Peyer's patch (tissue), 4 donors: ENCODE results near the gene FAM20C. TPM values are rescaled to one million over a fixed set of nuclear protein-coding genes. Genes with fewer than 3 reads are reported as not detected.
A peak's percentile ranks its signal among the peaks of the same experiment; 100 is the strongest.

Experiments used
- DNase-seq, 3 donors: peaks; one replicate each; pipeline ENCODE4 v3.0.0-alpha.2; 2017 to 2019
- H3K27ac ChIP-seq, 4 donors: fragments of 200-600 bp; sonication (generic); one replicate each; pipeline ENCODE4 v1.5.1; 2016 to 2019
- H3K27me3 ChIP-seq, 2 donors: fragments of 200-600 bp; sonication (generic); one replicate each; pipeline ENCODE4 v1.5.1; 2019
- H3K36me3 ChIP-seq, 3 donors: fragments of 200-600 bp; sonication (generic); one replicate each; pipeline ENCODE4 v1.5.1; 2016 to 2019
- H3K4me1 ChIP-seq, 4 donors: fragments of 200-600 bp; sonication (generic); one replicate each; pipeline ENCODE4 v1.5.1; 2016 to 2019
- H3K4me3 ChIP-seq, 4 donors: fragments of 200-600 bp; sonication (generic); 1 replicate in 3 of 4; 2 replicates in 1 of 4; pipeline ENCODE4 v1.5.1; 2016 to 2019; ENCODE audit warnings: mild to moderate bottlenecking in 1 of 4
- H3K9me3 ChIP-seq, 4 donors: fragments of 200-600 bp; sonication (generic); one replicate each; pipeline ENCODE4 v1.5.1; 2016 to 2019; ENCODE audit warnings: mild to moderate bottlenecking in 1 of 4
- CTCF ChIP-seq, 6 experiments: fragments of 450-650 bp in 4 of 6; fragments of 200-600 bp in 2 of 6; sonication (generic) in 1 of 6; IDR thresholded peaks; one replicate each; pipeline ENCODE4 v1.5.1; 2017 to 2019; ENCODE audit warnings: antibody characterized with exemption in 6 of 6, mild to moderate bottlenecking in 3 of 6, moderate library complexity in 1 of 6
- POLR2A ChIP-seq, 2 donors: fragments of 450-650 bp; IDR thresholded peaks; one replicate each; pipeline ENCODE4 v1.5.1; 2017; ENCODE audit warnings: antibody characterized with exemption in 2 of 2, mild to moderate bottlenecking in 2 of 2, moderate library complexity in 2 of 2
- total RNA-seq, 4 donors: library from RNA; depleted of rRNA; stranded (reverse); fragments of >200 nt; gene quantifications; one replicate each; pipeline ENCODE4 v1.1.0, GENCODE V29; 2016

Gene FAM20C
- total RNA-seq, 4 donors from 2014 or later = 46.4 to 66.0 (median 53.8) TPM

- no peaks in the 10 kb centered on the region for H3K9me3 ChIP-seq
- DNase-seq = no peak
- TF ChIP-seq POLR2A (IDR thresholded peaks at IDR 0.05) (no peak), CTCF (IDR thresholded peaks at IDR 0.05) (no peak)
- peaks cover 0 to 31% (median 7%) of the 10 kb centered on the region in 4 donors for H3K4me1 ChIP-seq
- no peaks in the 10 kb centered on the region for H3K36me3 ChIP-seq
- no peak overlapping the region for H3K27ac ChIP-seq
- no peaks in the 10 kb centered on the region for H3K27me3 ChIP-seq
- no peak overlapping the region for H3K4me3 ChIP-seq
Measured at GRCh38 chr7:189719-190118, 2.7 kb upstream of the FAM20C start.

GRCh38 chr7:190196-190595, 2.2 kb upstream of the FAM20C start:
- no peak for DNase-seq
- Histone ChIP-seq H3K9me3 (no peaks in the 10 kb centered on the region), H3K27ac (no peak overlapping the region), H3K36me3 (no peaks in the 10 kb centered on the region), H3K4me1 (peaks cover 0 to 31% (median 7%) of the 10 kb centered on the region in 4 donors), H3K4me3 (no peak overlapping the region), H3K27me3 (no peaks in the 10 kb centered on the region)
- TF ChIP-seq CTCF (IDR thresholded peaks at IDR 0.05) (no peak), POLR2A (IDR thresholded peaks at IDR 0.05) (no peak)

GRCh38 chr7:191105-191980, 1.0 kb upstream of the FAM20C start:
- Histone ChIP-seq H3K4me1 (peaks cover 0 to 40% (median 7%) of the 10 kb centered on the region in 4 donors), H3K27me3 (no peaks in the 10 kb centered on the region), H3K4me3 (peak overlapping the region; percentile 41 to 94 (median 74)), H3K36me3 (peaks cover 0 to 11% (median 0%) of the 10 kb centered on the region in 3 donors), H3K9me3 (no peaks in the 10 kb centered on the region), H3K27ac (peak overlapping the region; percentile 71 to 96 (median 84))
- DNase-seq = no peak
- TF ChIP-seq CTCF (IDR thresholded peaks at IDR 0.05) = no peak
- TF ChIP-seq POLR2A (IDR thresholded peaks at IDR 0.05) = no peak

GRCh38 chr7:192701-193480, 520 bp downstream of the FAM20C start:
- H3K27me3 ChIP-seq = no peaks in the 10 kb centered on the region
- peak overlapping the region; percentile 41 to 94 (median 74) for H3K4me3 ChIP-seq
- peaks cover 0 to 27% (median 0%) of the 10 kb centered on the region in 3 donors for H3K36me3 ChIP-seq
- peak overlapping the region; percentile 71 to 96 (median 84) for H3K27ac ChIP-seq
- H3K4me1 ChIP-seq = peaks cover 0 to 53% (median 7%) of the 10 kb centered on the region in 4 donors
- no peaks in the 10 kb centered on the region for H3K9me3 ChIP-seq
- TF ChIP-seq POLR2A (IDR thresholded peaks at IDR 0.05) (peak in 1 of 2 donors; percentile 17), CTCF (IDR thresholded peaks at IDR 0.05) (no peak)
- peak in 2 of 3 donors; percentile 60 to 80 for DNase-seq

GRCh38 chr7:193481-194251, 1.3 kb downstream of the FAM20C start:
- TF ChIP-seq POLR2A (IDR thresholded peaks at IDR 0.05) (no peak), CTCF (IDR thresholded peaks at IDR 0.05) (no peak)
- H3K36me3 ChIP-seq = peaks cover 0 to 35% (median 0%) of the 10 kb centered on the region in 3 donors
- no peaks in the 10 kb centered on the region for H3K27me3 ChIP-seq
- peaks cover 0 to 53% (median 7%) of the 10 kb centered on the region in 4 donors for H3K4me1 ChIP-seq
- no peaks in the 10 kb centered on the region for H3K9me3 ChIP-seq
- DNase-seq = peak in 1 of 3 donors; percentile 63
- H3K27ac ChIP-seq = peak overlapping the region; percentile 22 to 96 (median 60)
- H3K4me3 ChIP-seq = peak overlapping the region; percentile 41 to 94 (median 74)
